ENCODE results near the gene TMEM106C. TPM values are rescaled to one million over a fixed set of nuclear protein-coding genes. Genes with fewer than 3 reads are reported as not detected.

The TMEM106C gene
- total RNA-seq, 4 donors from 2014 or later = 68.6 to 98.8 (median 72.0) TPM

DNA sequence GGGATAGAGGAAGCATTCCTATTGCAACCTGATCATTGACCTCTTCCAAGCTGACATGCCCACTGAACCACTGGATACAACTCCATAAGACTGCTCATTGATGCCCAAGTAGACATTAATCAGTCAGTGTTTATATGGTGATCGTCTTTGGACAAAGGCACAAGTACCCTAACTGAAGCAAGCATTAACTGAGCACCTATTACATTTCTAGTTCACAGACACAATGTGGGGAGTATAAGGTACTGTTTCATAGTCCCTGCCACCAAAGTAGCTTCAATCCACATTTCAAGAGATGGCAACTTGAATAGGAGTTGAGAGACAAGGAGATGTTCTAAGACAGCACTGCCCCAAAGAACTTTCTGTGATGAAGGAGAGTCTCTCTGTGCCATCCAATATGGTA lies 51.7 kb downstream of the TMEM106C start:
- Histone ChIP-seq H3K9me3 (no peaks in the 10 kb centered on the region), H3K27ac (replicated peaks in 1 of 4) (no peak overlapping the region), H3K4me3 (no peak overlapping the region), H3K4me1 (no peaks in the 10 kb centered on the region), H3K27me3 (peaks cover 0 to 51% (median 2%) of the 10 kb centered on the region in 4 donors), H3K36me3 (no peaks in the 10 kb centered on the region)
- TF ChIP-seq POLR2AphosphoS5 (IDR thresholded peaks at IDR 0.05) (no peak), POLR2A (IDR thresholded peaks at IDR 0.05; ENCODE audit: low read depth) (no peak), EP300 (IDR thresholded peaks at IDR 0.05) (no peak)
- TF ChIP-seq, protein P1, sequence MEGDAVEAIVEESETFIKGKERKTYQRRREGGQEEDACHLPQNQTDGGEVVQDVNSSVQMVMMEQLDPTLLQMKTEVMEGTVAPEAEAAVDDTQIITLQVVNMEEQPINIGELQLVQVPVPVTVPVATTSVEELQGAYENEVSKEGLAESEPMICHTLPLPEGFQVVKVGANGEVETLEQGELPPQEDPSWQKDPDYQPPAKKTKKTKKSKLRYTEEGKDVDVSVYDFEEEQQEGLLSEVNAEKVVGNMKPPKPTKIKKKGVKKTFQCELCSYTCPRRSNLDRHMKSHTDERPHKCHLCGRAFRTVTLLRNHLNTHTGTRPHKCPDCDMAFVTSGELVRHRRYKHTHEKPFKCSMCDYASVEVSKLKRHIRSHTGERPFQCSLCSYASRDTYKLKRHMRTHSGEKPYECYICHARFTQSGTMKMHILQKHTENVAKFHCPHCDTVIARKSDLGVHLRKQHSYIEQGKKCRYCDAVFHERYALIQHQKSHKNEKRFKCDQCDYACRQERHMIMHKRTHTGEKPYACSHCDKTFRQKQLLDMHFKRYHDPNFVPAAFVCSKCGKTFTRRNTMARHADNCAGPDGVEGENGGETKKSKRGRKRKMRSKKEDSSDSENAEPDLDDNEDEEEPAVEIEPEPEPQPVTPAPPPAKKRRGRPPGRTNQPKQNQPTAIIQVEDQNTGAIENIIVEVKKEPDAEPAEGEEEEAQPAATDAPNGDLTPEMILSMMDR (IDR thresholded peaks at IDR 0.05) = no peak
- 67% methylated on average over 1 of the region's 1 CpG for WGBS
- DNase-seq (ENCODE audit: extremely low spot score) = no peak
- intact Hi-C loops (cut with DNase I) = no loop called here

DNA sequence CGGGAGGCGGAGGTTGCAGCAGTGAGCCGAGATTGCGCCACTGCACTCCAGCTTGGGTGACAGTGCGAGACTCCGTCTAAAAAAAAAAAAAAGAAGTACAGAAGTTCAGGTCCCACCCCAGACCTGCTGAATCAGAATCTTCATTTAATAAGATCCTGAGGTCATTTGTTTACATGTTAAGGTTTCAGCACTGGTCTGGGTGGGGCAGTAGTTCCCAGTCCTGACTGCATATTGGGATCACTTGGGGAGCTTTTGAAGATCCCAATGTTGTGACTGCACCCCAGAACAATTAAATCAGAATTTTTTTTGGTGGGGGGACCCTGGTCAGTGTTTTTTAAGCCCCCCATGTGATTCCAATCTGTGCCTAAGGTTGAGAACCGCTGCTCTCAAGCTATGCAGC lies 52.6 kb downstream of the TMEM106C start:
- Histone ChIP-seq H3K27ac (replicated peaks in 1 of 4) (no peak overlapping the region), H3K36me3 (no peaks in the 10 kb centered on the region), H3K9me3 (no peaks in the 10 kb centered on the region), H3K4me1 (no peaks in the 10 kb centered on the region), H3K27me3 (peaks cover 0 to 45% (median 2%) of the 10 kb centered on the region in 4 donors), H3K4me3 (no peak overlapping the region)
- 89% methylated on average over 7 of the region's 7 CpGs for WGBS
- no peak for DNase-seq (ENCODE audit: extremely low spot score)
- TF ChIP-seq EP300 (IDR thresholded peaks at IDR 0.05) (no peak), POLR2AphosphoS5 (IDR thresholded peaks at IDR 0.05) (no peak), POLR2A (IDR thresholded peaks at IDR 0.05; ENCODE audit: low read depth) (no peak)
- TF ChIP-seq, protein P1 (IDR thresholded peaks at IDR 0.05) = no peak
- intact Hi-C loops (cut with DNase I) = no loop called here

DNA sequence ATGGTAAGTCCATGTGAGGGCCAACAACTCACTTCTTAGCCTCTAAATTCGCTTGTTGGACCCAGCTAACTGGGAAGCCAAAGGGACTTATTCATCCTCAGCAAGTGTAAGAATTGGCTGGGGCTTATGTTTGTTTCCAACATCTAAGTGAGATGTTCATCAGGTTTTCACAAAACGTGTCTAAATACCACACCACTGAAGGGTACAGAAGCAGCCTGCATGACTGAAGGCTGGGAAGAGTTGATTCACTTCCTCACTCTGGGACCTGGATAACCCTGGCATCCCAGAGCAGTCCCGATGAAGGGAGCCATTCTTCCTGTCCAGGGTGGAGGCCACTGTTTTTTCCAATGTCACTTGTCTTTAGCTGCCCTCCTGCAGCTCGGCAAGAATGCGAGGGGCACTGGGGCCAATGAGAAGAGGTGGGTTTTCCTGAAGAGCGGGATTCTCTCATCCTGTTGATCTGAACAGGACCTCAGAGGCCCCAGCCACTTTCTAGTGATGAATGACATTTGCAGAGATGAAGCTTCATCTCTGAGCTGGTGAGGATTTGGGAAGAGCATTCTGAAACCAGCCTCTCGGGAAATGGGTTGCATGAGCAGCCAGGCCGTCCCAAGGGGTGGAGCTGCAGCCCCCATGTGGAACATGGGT lies 53.1 kb downstream of the TMEM106C start:
- 76% methylated on average over 8 of the region's 8 CpGs for WGBS
- TF ChIP-seq, protein P1 (IDR thresholded peaks at IDR 0.05) = no peak
- TF ChIP-seq POLR2A (IDR thresholded peaks at IDR 0.05; ENCODE audit: low read depth) (no peak), EP300 (IDR thresholded peaks at IDR 0.05) (no peak), POLR2AphosphoS5 (IDR thresholded peaks at IDR 0.05) (no peak)
- no peak for DNase-seq (ENCODE audit: extremely low spot score)
- intact Hi-C loops (cut with DNase I) = no loop called here
- Histone ChIP-seq H3K27ac (replicated peaks in 1 of 4) (no peak overlapping the region), H3K27me3 (peaks cover 0 to 45% (median 2%) of the 10 kb centered on the region in 4 donors), H3K4me1 (no peaks in the 10 kb centered on the region), H3K4me3 (no peak overlapping the region), H3K9me3 (no peaks in the 10 kb centered on the region), H3K36me3 (no peaks in the 10 kb centered on the region)

DNA sequence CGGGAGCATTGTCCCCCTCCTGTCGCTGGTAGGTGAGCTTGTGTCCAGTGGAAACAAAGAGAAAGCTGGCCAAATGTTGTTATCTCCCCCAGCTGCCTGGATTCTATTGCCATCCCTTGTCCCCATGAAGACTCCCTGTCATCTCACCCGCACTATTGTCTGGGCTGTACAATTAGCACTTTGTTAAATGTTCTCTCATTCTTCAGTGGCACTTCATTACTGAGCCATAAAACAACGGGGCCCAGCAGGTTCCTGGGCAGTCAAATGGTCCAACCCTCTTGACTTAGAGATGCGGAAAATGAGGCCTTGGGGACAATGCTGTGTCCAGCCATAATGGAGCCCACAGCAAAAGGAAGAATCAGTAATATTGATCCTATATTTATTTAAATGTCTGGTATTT lies 54.1 kb downstream of the TMEM106C start:
- peaks cover 0 to 51% (median 2%) of the 10 kb centered on the region in 4 donors for H3K27me3 ChIP-seq
- H3K27ac ChIP-seq (replicated peaks in 1 of 4) = no peak overlapping the region
- no peaks in the 10 kb centered on the region for H3K36me3 ChIP-seq
- WGBS = 80% methylated on average over 5 of the region's 5 CpGs
- no peaks in the 10 kb centered on the region for H3K4me1 ChIP-seq
- intact Hi-C loops (cut with DNase I) = no loop called here
- no peak for DNase-seq (ENCODE audit: extremely low spot score)
- TF ChIP-seq, protein P1 (IDR thresholded peaks at IDR 0.05) = no peak
- TF ChIP-seq POLR2AphosphoS5 (IDR thresholded peaks at IDR 0.05) = no peak
- TF ChIP-seq POLR2A (IDR thresholded peaks at IDR 0.05; ENCODE audit: low read depth) = no peak
- no peak for TF ChIP-seq EP300 (IDR thresholded peaks at IDR 0.05)
- H3K4me3 ChIP-seq = no peak overlapping the region
- H3K9me3 ChIP-seq = no peaks in the 10 kb centered on the region
